GM18858 (cell line): ENCODE results near the gene SLC25A34.
"Not testable (repeated sequence)": the region's sequence is repeated elsewhere in the genome, so short reads cannot be mapped to it uniquely, and the experiment has no call there.

Experiments used
- ATAC-seq: cut with Tn5 transposase; IDR thresholded peaks from one replicate; pipeline ENCODE4 v1.9.1; 2021; ENCODE audit not compliant: unreplicated experiment

SLC25A34 gene

GRCh38 chr1:15736038-15736891, at the start of gene SLC25A34:
SLC25A34 (plus strand) TSS chr1:15736258; CDS start chr1:15736486, 228 bp downstream.
- no peak for ATAC-seq

GRCh38 chr1:15687446-15687845, 48.6 kb upstream of the SLC25A34 start:
- no peak for ATAC-seq

GRCh38 chr1:15690317-15690716, 45.7 kb upstream of the SLC25A34 start:
- ATAC-seq, result no peak

- ATAC-seq, result no peak
Observed at GRCh38 chr1:15691434-15692032, 44.5 kb upstream of the SLC25A34 start.

- no peak for ATAC-seq
Observed at GRCh38 chr1:15692121-15692682, 43.9 kb upstream of the SLC25A34 start.

- no peak for ATAC-seq
Observed at GRCh38 chr1:15693371-15693770, 42.7 kb upstream of the SLC25A34 start.

GRCh38 chr1:15696956-15697521, 39.0 kb upstream of the SLC25A34 start:
- ATAC-seq, result peak; percentile 71

- no peak for ATAC-seq
Observed at GRCh38 chr1:15698201-15698600, 37.9 kb upstream of the SLC25A34 start.

- ATAC-seq, result not testable (repeated sequence)
Observed at GRCh38 chr1:15699321-15699720, 36.7 kb upstream of the SLC25A34 start.

GRCh38 chr1:15700508-15700907, 35.5 kb upstream of the SLC25A34 start:
- no peak for ATAC-seq

GRCh38 chr1:15701784-15702183, 34.3 kb upstream of the SLC25A34 start:
- no peak for ATAC-seq

- ATAC-seq, result no peak
Observed at GRCh38 chr1:15702722-15703550, 33.1 kb upstream of the SLC25A34 start.

- ATAC-seq, result no peak
Observed at GRCh38 chr1:15703562-15703961, 32.5 kb upstream of the SLC25A34 start.

GRCh38 chr1:15704526-15705183, 31.4 kb upstream of the SLC25A34 start:
- no peak for ATAC-seq

GRCh38 chr1:15705184-15705566, 30.9 kb upstream of the SLC25A34 start:
- no peak for ATAC-seq

- ATAC-seq, result no peak
Observed at GRCh38 chr1:15706751-15707150, 29.3 kb upstream of the SLC25A34 start.

- ATAC-seq, result no peak
Observed at GRCh38 chr1:15707239-15707925, 28.7 kb upstream of the SLC25A34 start.

GRCh38 chr1:15708486-15709137, 27.4 kb upstream of the SLC25A34 start:
- ATAC-seq, result no peak

GRCh38 chr1:15709226-15709625, 26.8 kb upstream of the SLC25A34 start:
- no peak for ATAC-seq
